ENCODE results near the gene GRIN3B. TPM values are rescaled to one million over a fixed set of nuclear protein-coding genes. Genes with fewer than 3 reads are reported as not detected.

GRIN3B gene
- total RNA-seq, 2 experiments from 2014 or later = 0.07 TPM; not detected in 1

- Mint-ChIP-seq H3K9me3 (no peaks in the 10 kb centered on the region), H3K4me1 (ENCODE audit: low read depth) (peaks cover 36% of the 10 kb centered on the region), H3K27ac (no peak overlapping the region), H3K36me3 (ENCODE audit: low read depth) (peaks cover 16% of the 10 kb centered on the region), H3K27me3 (no peaks in the 10 kb centered on the region), H3K4me3 (peak overlapping the region; percentile 96)
- intact Hi-C loops (cut with micrococcal nuclease) = no loop called here
- no peak for ATAC-seq
- ChIA-PET POLR2A (interaction anchor here (1.0 to 2.7 kb wide), 4 partner anchors 14 to 69 kb away, joined by 3 to 10 read pairs (median 4); partner anchors contain the start of gene WDR18), CTCF (interaction anchor here (1.4 kb wide), 1 partner anchor 34 kb away, joined by 4 read pairs; the partner anchor contains the start of gene WDR18)
- no peak for DNase-seq
- no peak for TF ChIP-seq CTCF (IDR thresholded peaks at IDR 0.05)
Observed at GRCh38 chr19:1018393-1018792, 18.2 kb downstream of the GRIN3B start.

- H3K27ac Mint-ChIP-seq = peak overlapping the region; percentile 55
- no peak for TF ChIP-seq CTCF (IDR thresholded peaks at IDR 0.05)
- intact Hi-C loops (cut with micrococcal nuclease) = no loop called here
- no peaks in the 10 kb centered on the region for H3K9me3 Mint-ChIP-seq
- peaks cover 16% of the 10 kb centered on the region for H3K36me3 Mint-ChIP-seq (ENCODE audit: low read depth)
- H3K27me3 Mint-ChIP-seq = no peaks in the 10 kb centered on the region
- CTCF ChIA-PET = interaction anchor here (0.6 to 1.4 kb wide), 3 partner anchors 9 to 225 kb away, joined by 3 to 4 read pairs (median 4); partner anchors contain the start of gene WDR18
- H3K4me1 Mint-ChIP-seq (ENCODE audit: low read depth) = peaks cover 36% of the 10 kb centered on the region
- ATAC-seq (no peak), DNase-seq (no peak)
- POLR2A ChIA-PET = interaction anchor here (0.7 to 3.1 kb wide), 8 partner anchors 10 to 220 kb away, joined by 3 to 17 read pairs (median 3); partner anchors contain the start of gene WDR18
- peak overlapping the region; percentile 96 for H3K4me3 Mint-ChIP-seq
Observed at GRCh38 chr19:1018932-1019615, 18.9 kb downstream of the GRIN3B start.

- CTCF ChIA-PET = interaction anchor here (0.6 to 1.4 kb wide), 3 partner anchors 10 to 224 kb away, joined by 3 to 4 read pairs (median 4); partner anchors contain the start of gene WDR18
- Mint-ChIP-seq H3K9me3 (no peaks in the 10 kb centered on the region), H3K36me3 (ENCODE audit: low read depth) (peaks cover 16% of the 10 kb centered on the region), H3K27ac (peak overlapping the region; percentile 92), H3K27me3 (no peaks in the 10 kb centered on the region), H3K4me1 (ENCODE audit: low read depth) (peaks cover 35% of the 10 kb centered on the region), H3K4me3 (peak overlapping the region; percentile 96)
- intact Hi-C loops (cut with micrococcal nuclease) = no loop called here
- ATAC-seq (no peak), DNase-seq (no peak)
- no peak for TF ChIP-seq CTCF (IDR thresholded peaks at IDR 0.05)
- POLR2A ChIA-PET = interaction anchor here (0.7 to 3.1 kb wide), 9 partner anchors 9 to 221 kb away, joined by 3 to 17 read pairs (median 3); partner anchors contain the start of gene WDR18
Observed at GRCh38 chr19:1019616-1019961, 19.4 kb downstream of the GRIN3B start.

- H3K27me3 Mint-ChIP-seq = no peaks in the 10 kb centered on the region
- no peaks in the 10 kb centered on the region for H3K9me3 Mint-ChIP-seq
- H3K4me3 Mint-ChIP-seq = peak overlapping the region; percentile 96
- ChIA-PET CTCF (interaction anchor here (1.2 to 1.7 kb wide), 2 partner anchors 36 to 224 kb away, joined by 4 read pairs; partner anchors contain the start of gene WDR18), POLR2A (interaction anchor here (0.7 to 3.1 kb wide), 9 partner anchors 9 to 221 kb away, joined by 3 to 17 read pairs (median 4); partner anchors contain the start of genes ARHGAP45 and WDR18)
- H3K27ac Mint-ChIP-seq = peak overlapping the region; percentile 92
- peak; percentile 53 for DNase-seq
- H3K36me3 Mint-ChIP-seq (ENCODE audit: low read depth) = peaks cover 16% of the 10 kb centered on the region
- intact Hi-C loops (cut with micrococcal nuclease) = no loop called here
- H3K4me1 Mint-ChIP-seq (ENCODE audit: low read depth) = peaks cover 37% of the 10 kb centered on the region
- no peak for TF ChIP-seq CTCF (IDR thresholded peaks at IDR 0.05)
- no peak for ATAC-seq
Observed at GRCh38 chr19:1019980-1020867, 20.0 kb downstream of the GRIN3B start.

Data from activated CD8-positive, alpha-beta T cell treated with anti-CD3 and anti-CD28 coated beads for 36 hours (primary cell).